Medulla oblongata (tissue), 1 donor: ENCODE data around the gene EIF2AK3.
"Not testable (repeated sequence)": the region's sequence is repeated elsewhere in the genome, so short reads cannot be mapped to it uniquely, and the experiment has no call there.

Source experiments
- DNase-seq: peaks from one replicate; pipeline ENCODE4 v3.0.0-alpha.2; 2015; ENCODE audit errors: extremely low spot score

EIF2AK3 gene

GRCh38 chr2:88596141-88596830 lies 31.0 kb downstream of the EIF2AK3 start:
- DNase-seq, result no peak

- no peak for DNase-seq
Measured at GRCh38 chr2:88591698-88592097, 35.6 kb downstream of the EIF2AK3 start.

GRCh38 chr2:88590998-88591613 lies 36.2 kb downstream of the EIF2AK3 start:
- peak; percentile 81 for DNase-seq

- no peak for DNase-seq
Measured at GRCh38 chr2:88585969-88586368, 41.3 kb downstream of the EIF2AK3 start.

- no peak for DNase-seq
Measured at GRCh38 chr2:88582030-88582429, 45.2 kb downstream of the EIF2AK3 start.

- DNase-seq, result no peak
Measured at GRCh38 chr2:88580088-88580487, 47.2 kb downstream of the EIF2AK3 start.

DNA sequence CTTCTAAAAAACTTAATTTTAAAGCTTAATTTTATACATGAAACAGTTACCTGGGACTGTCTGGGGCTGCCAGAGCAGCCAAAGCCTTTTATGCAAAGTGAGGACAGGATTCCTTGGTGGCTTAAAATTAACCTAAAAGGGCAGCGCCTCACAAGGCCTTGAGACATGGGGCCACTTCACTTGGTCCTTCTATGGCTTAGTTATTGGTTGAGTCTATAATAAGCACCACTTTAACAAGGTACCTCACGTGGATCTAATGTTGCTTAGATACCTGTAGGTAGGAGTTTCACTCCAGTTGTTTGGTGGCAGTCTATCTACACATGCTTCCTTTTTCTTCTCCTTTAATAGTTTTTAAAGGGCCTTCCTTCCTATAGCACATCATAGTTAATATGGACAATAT lies 51.6 kb downstream of the EIF2AK3 start:
- no peak for DNase-seq

DNA sequence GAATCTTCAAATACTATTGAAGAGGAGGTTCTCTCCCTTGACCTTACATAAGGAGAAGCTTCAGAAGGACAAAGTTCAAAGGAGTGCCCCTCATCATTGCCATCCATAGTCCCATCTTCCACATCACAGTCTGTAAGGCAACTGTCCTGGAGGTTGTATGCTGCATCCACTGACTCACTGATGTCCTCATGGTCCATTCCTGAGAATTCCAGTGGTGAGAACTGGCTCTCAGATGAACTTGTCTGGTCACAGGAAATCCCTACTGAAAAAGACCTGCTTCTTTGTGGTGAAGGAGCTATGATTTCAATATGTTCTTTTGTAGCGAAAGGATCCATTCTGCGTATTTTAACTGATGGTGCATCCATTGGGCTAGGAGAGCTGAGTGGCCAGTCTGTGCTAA lies 52.2 kb downstream of the EIF2AK3 start:
- DNase-seq, result no peak

- no peak for DNase-seq
Measured at GRCh38 chr2:88574445-88574844, 52.8 kb downstream of the EIF2AK3 start.

GRCh38 chr2:88568179-88568578 lies 59.1 kb downstream of the EIF2AK3 start:
- no peak for DNase-seq

GRCh38 chr2:88564402-88564801 lies 62.9 kb downstream of the EIF2AK3 start:
- DNase-seq, result no peak

DNA sequence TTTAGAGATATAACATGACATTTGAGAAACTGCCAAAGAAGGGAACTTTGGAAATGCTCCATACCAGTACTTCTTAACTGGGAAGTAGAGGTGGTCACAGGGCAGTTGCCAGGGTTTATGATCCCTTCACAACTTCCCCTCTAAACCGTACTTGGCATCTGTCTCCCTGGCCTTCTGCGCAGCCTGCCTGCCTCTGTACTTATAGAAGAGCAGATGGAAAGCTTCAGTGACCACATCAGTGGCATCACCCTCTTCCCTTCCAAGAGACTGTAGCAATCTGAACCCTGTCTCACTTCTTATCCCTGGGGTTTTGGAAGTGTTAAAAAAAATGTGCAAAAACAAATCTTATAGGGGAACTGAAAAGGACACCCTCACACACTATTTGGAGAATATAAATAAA lies 64.1 kb downstream of the EIF2AK3 start:
- no peak for DNase-seq

GRCh38 chr2:88561646-88562388 lies 65.4 kb downstream of the EIF2AK3 start:
- DNase-seq, result no peak

GRCh38 chr2:88560619-88561307 lies 66.5 kb downstream of the EIF2AK3 start:
- no peak for DNase-seq

- DNase-seq, result no peak
Measured at GRCh38 chr2:88557290-88557689, 70.0 kb downstream of the EIF2AK3 start.

- DNase-seq, result peak; percentile 21
Measured at GRCh38 chr2:88556026-88556425, 71.2 kb downstream of the EIF2AK3 start.

DNA sequence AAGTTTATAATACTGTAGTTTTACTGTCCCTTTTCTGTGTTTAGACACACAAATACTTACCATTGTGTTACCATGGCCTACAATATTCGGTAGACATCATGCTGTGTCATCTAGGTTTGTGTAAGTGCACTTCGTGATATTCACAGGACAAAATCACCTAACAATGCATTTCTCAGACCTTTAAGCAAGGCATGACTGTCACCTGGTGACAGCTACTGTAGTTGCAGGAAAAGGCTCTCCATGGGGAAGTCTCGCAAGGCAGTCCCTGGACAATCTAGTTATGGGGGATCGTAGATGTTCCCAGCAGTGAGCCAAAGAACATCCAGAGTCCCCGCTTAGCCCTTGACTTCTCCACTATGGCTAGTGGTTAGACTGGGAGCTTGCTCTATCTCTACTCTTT lies 73.1 kb downstream of the EIF2AK3 start:
- DNase-seq, result no peak

GRCh38 chr2:88549616-88550292 lies 77.5 kb downstream of the EIF2AK3 start:
- DNase-seq, result no peak

GRCh38 chr2:88546291-88546690 lies 81.0 kb downstream of the EIF2AK3 start:
- not testable (repeated sequence) for DNase-seq

GRCh38 chr2:88545118-88545517 lies 82.1 kb downstream of the EIF2AK3 start:
- no peak for DNase-seq

DNA sequence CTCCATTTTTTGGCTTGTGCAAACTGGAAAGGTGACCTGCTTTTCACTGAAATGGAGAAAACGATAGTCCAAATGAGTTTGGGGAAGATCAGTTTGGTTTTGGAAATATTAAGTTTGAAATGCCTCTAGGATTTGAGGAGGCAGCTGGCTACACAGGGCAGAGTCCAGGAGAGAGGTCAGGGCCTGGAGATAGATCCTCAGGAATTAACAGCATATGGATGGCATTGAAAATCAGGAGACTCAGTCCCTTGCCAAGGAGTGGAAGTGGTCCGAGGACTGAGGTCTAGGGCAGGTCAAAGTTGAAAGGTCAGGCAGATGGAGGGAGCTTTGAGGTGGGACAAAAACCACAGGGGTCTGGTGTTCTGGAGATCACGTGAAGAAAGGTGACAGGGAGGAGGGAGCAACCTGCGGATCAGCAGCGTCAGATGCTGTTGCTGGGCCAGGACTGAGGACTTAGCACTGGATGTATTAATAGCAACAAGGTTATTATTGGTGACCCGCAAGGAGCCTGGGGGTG lies 83.7 kb downstream of the EIF2AK3 start:
- DNase-seq, result no peak

- no peak for DNase-seq
Measured at GRCh38 chr2:88542668-88543067, 84.6 kb downstream of the EIF2AK3 start.
